ELF-1 (cell line): ENCODE results near the gene ITGBL1.

ENCODE experiments used
- DNase-seq: peaks from one replicate; pipeline ENCODE4 v3.0.0-alpha.2; 2016; ENCODE audit warnings: low read depth, low spot score

The ITGBL1 gene

GRCh38 chr13:101451641-101452040 lies 834 bp upstream of the ITGBL1 start:
- DNase-seq: no peak

GRCh38 chr13:101453784-101454201 lies 1.3 kb downstream of the ITGBL1 start:
- peak; percentile 8 for DNase-seq

GRCh38 chr13:101454767-101455166 lies 2.3 kb downstream of the ITGBL1 start:
- no peak for DNase-seq

GRCh38 chr13:101455863-101456262 lies 3.4 kb downstream of the ITGBL1 start:
- DNase-seq: no peak

GRCh38 chr13:101457176-101457575 lies 4.7 kb downstream of the ITGBL1 start:
- DNase-seq: no peak

- no peak for DNase-seq
Measured at GRCh38 chr13:101465877-101466276, 13.4 kb downstream of the ITGBL1 start.

- DNase-seq: no peak
Measured at GRCh38 chr13:101467415-101467814, 14.9 kb downstream of the ITGBL1 start.

GRCh38 chr13:101473458-101473857 lies 21.0 kb downstream of the ITGBL1 start:
- DNase-seq: no peak

- no peak for DNase-seq
Measured at GRCh38 chr13:101474419-101474957, 22.0 kb downstream of the ITGBL1 start.

GRCh38 chr13:101475536-101475935 lies 23.1 kb downstream of the ITGBL1 start:
- DNase-seq: no peak

GRCh38 chr13:101481421-101481820 lies 28.9 kb downstream of the ITGBL1 start:
- DNase-seq: no peak

GRCh38 chr13:101486708-101487437 lies 34.4 kb downstream of the ITGBL1 start:
- DNase-seq: no peak

- no peak for DNase-seq
Measured at GRCh38 chr13:101487438-101487830, 35.0 kb downstream of the ITGBL1 start.

- no peak for DNase-seq
Measured at GRCh38 chr13:101488734-101489133, 36.3 kb downstream of the ITGBL1 start.

GRCh38 chr13:101489643-101490405 lies 37.3 kb downstream of the ITGBL1 start:
- DNase-seq: no peak

GRCh38 chr13:101490406-101491015 lies 38.0 kb downstream of the ITGBL1 start:
- no peak for DNase-seq

GRCh38 chr13:101492251-101492910 lies 39.9 kb downstream of the ITGBL1 start:
- no peak for DNase-seq

GRCh38 chr13:101493541-101493940 lies 41.1 kb downstream of the ITGBL1 start:
- DNase-seq: no peak

- no peak for DNase-seq
Measured at GRCh38 chr13:101499406-101499805, 46.9 kb downstream of the ITGBL1 start.

- DNase-seq: no peak
Measured at GRCh38 chr13:101502618-101503017, 50.1 kb downstream of the ITGBL1 start.

- no peak for DNase-seq
Measured at GRCh38 chr13:101511161-101511560, 58.7 kb downstream of the ITGBL1 start.

- no peak for DNase-seq
Measured at GRCh38 chr13:101511766-101512165, 59.3 kb downstream of the ITGBL1 start.
